HCT116 (cell line): ENCODE results near the gene DRD2. TPM values are rescaled to one million over a fixed set of nuclear protein-coding genes. Genes with fewer than 3 reads are reported as not detected.

Experiments used
- ATAC-seq: fragments of 200-7000 bp; cut with Tn5 transposase; 2 replicates; pipeline ENCODE4 v1.9.1; 2020; ENCODE audit warnings: mild to moderate bottlenecking, moderate library complexity
- BruUV-seq: library from RNA; stranded (reverse); fragments of 400-500 nt; replicated peaks from 2 replicates; lab custom pipeline; 2021; lab: Mats Ljungman, UMichigan
- CTCF ChIA-PET: fragments of 300-600 bp; sonication (Branson Sonifier 250); formaldehyde crosslinking; loops from one replicate; lab custom pipeline; 2021; ENCODE audit warnings: antibody characterized with exemption; lab: Charles Lee
- POLR2A ChIA-PET: fragments of 300-600, 350-600 bp; sonication (Branson Sonifier 250); formaldehyde crosslinking; loops from one replicate; lab custom pipeline; 2021; ENCODE audit warnings: antibody characterized with exemption; lab: Charles Lee
- RAD21 ChIA-PET, 2 experiments: fragments of 300-600 bp; sonication (Branson Sonifier 250); formaldehyde crosslinking; loops; one replicate each; lab custom pipeline; 2023; ENCODE audit warnings: low total read pairs in 2 of 2; ENCODE audit not compliant: uncharacterized antibody in 2 of 2, unreplicated experiment in 2 of 2, low non-redundant PET in 1 of 2; lab: Charles Lee
- DNase-seq: peaks from one replicate; pipeline ENCODE4 v3.0.0-alpha.2; 2010; ENCODE audit warnings: low read depth, low spot score
- H2AFZ ChIP-seq: fragments of 200-600 bp; shearing (Covaris generic), sonication (generic); 2 replicates; pipeline ENCODE4 v1.6.1; 2017; ENCODE audit warnings: low read depth, mixed run types, mixed read lengths, antibody characterized with exemption, low read length; ENCODE audit not compliant: poor library complexity, severe bottlenecking
- H3K27ac ChIP-seq: 2 replicates; pipeline ENCODE4 v1.5.1; 2012; ENCODE audit warnings: low read depth, low read length
- H3K27me3 ChIP-seq: fragments of 200-600 bp; sonication (generic); 2 replicates; pipeline ENCODE4 v1.6.1; 2016; ENCODE audit warnings: mixed run types, low read length, mixed read lengths; ENCODE audit not compliant: insufficient read depth
- H3K36me3 ChIP-seq, 2 experiments: fragments of 200-500 bp in 1 of 2; fragments of 200-600 bp in 1 of 2; sonication (Bioruptor generic) in 1 of 2; sonication (generic) in 1 of 2; 2 replicates each; pipeline versions ENCODE4 v1.5.1 to v1.6.1; 2014 to 2016; ENCODE audit warnings: low read length in 2 of 2, inconsistent platforms in 1 of 2, mixed read lengths in 1 of 2, mixed run types in 1 of 2; ENCODE audit not compliant: insufficient read depth in 2 of 2, control insufficient read depth in 1 of 2
- H3K4me1 ChIP-seq, 2 experiments: fragments of 200-600 bp in 1 of 2; sonication (generic) in 1 of 2; 2 replicates each; pipeline versions ENCODE4 v1.5.1 to v1.6.1; 2012 to 2017; ENCODE audit warnings: low read length in 2 of 2, inconsistent platforms in 1 of 2, mild to moderate bottlenecking in 1 of 2, mixed read lengths in 1 of 2, mixed run types in 1 of 2, moderate library complexity in 1 of 2; ENCODE audit not compliant: insufficient read depth in 2 of 2, control insufficient read depth in 1 of 2
- H3K4me2 ChIP-seq: fragments of 200-600 bp; sonication (generic); 2 replicates; pipeline ENCODE4 v1.6.1; 2017; ENCODE audit warnings: mixed run types, low read length, mixed read lengths
- H3K4me3 ChIP-seq, 2 experiments: fragments of 200-600 bp in 1 of 2; sonication (generic) in 1 of 2; replicated peaks in 1 of 2; 2 replicates each; pipeline ENCODE4 v1.5.1; 2011 to 2016; ENCODE audit warnings: low read length in 2 of 2, control low read depth in 1 of 2, low read depth in 1 of 2, mild to moderate bottlenecking in 1 of 2, mixed read lengths in 1 of 2, mixed run types in 1 of 2
- H3K79me2 ChIP-seq: fragments of 200-600 bp; sonication (generic); 2 replicates; pipeline ENCODE4 v1.6.1; 2017; ENCODE audit warnings: mild to moderate bottlenecking, mixed run types, low read length, moderate library complexity, mixed read lengths; ENCODE audit not compliant: insufficient read depth
- H3K9ac ChIP-seq: fragments of 200-600 bp; sonication (generic); 2 replicates; pipeline ENCODE4 v1.6.1; 2016; ENCODE audit warnings: low read length, mixed read lengths
- H3K9me2 ChIP-seq: fragments of 200-600 bp; sonication (generic), shearing (Covaris generic); 2 replicates; pipeline ENCODE4 v1.6.1; 2017; ENCODE audit warnings: mixed run types, mild to moderate bottlenecking, moderate library complexity; ENCODE audit not compliant: insufficient read depth
- H3K9me3 ChIP-seq, 2 experiments: fragments of 200-500 bp in 1 of 2; fragments of 200-600 bp in 1 of 2; sonication (Bioruptor generic) in 1 of 2; sonication (generic) in 1 of 2; 2 replicates each; pipeline ENCODE4 v1.6.1; 2014 to 2017; ENCODE audit warnings: low read length in 2 of 2, mixed read lengths in 2 of 2, inconsistent platforms in 1 of 2, low read depth in 1 of 2, mild to moderate bottlenecking in 1 of 2, mixed run types in 1 of 2, moderate library complexity in 1 of 2; ENCODE audit not compliant: control insufficient read depth in 1 of 2, insufficient read depth in 1 of 2
- H4K20me1 ChIP-seq: fragments of 200-600 bp; sonication (generic), shearing (Covaris generic); 2 replicates; pipeline ENCODE4 v1.6.1; 2017; ENCODE audit warnings: mixed run types, mild to moderate bottlenecking, moderate library complexity; ENCODE audit not compliant: insufficient read depth
- CEBPB ChIP-seq: IDR thresholded peaks from 2 replicates; pipeline ENCODE4 v1.6.1; 2012; ENCODE audit warnings: low read depth
- ELF1 ChIP-seq: IDR thresholded peaks from 2 replicates; pipeline ENCODE4 v1.6.1; 2012; ENCODE audit warnings: low read depth, borderline replicate concordance
- EZH2 ChIP-seq: fragments of 200-600 bp; sonication (generic); IDR thresholded peaks from 2 replicates; pipeline ENCODE4 v1.6.1; 2017; ENCODE audit warnings: antibody characterized with exemption, mixed run types
- POLR2A ChIP-seq: IDR thresholded peaks from 2 replicates; pipeline ENCODE4 v1.7.0; 2011; ENCODE audit warnings: borderline replicate concordance; ENCODE audit not compliant: insufficient read depth, insufficient read length; ENCODE audit errors: extremely low read depth
- POLR2AphosphoS5 ChIP-seq: IDR thresholded peaks from 2 replicates; pipeline ENCODE4 v1.6.1; 2011; ENCODE audit warnings: mild to moderate bottlenecking, low read depth, low read length, moderate library complexity
- REST ChIP-seq: IDR thresholded peaks from 2 replicates; pipeline ENCODE4 v1.6.1; 2012; ENCODE audit warnings: low read depth
- ZBTB33 ChIP-seq: IDR thresholded peaks from 2 replicates; pipeline ENCODE4 v1.6.1; 2011; ENCODE audit warnings: mild to moderate bottlenecking, low read length, moderate library complexity; ENCODE audit not compliant: insufficient replicate concordance; ENCODE audit errors: extremely low read depth
- intact Hi-C: fragments of 100-400 bp; cut with micrococcal nuclease; formaldehyde crosslinking; loops from 2 replicates; pipeline ENCODE4 v1.10.0; 2022
- total RNA-seq: library from RNA; stranded (reverse); gene quantifications from one replicate; pipeline ENCODE4 v1.2.1, GENCODE V29; 2021; ENCODE audit not compliant: unreplicated experiment

Gene DRD2
- total RNA-seq, 1 experiment from 2014 or later = not detected

- H4K20me1 ChIP-seq = no peaks in the 10 kb centered on the region
- no peak overlapping the region for H3K4me3 ChIP-seq
- H2AFZ ChIP-seq = no peak overlapping the region
- H3K27ac ChIP-seq = no peak overlapping the region
- no peaks in the 10 kb centered on the region for H3K9me3 ChIP-seq
- CTCF ChIA-PET = no interaction called here
- POLR2A ChIA-PET = no interaction called here
- 0 out of 4 replicates have a peak, but pooled peaks cover 0 to under 1% of the 10 kb centered on the region in 2 experiments for H3K4me1 ChIP-seq
- no peak for TF ChIP-seq EZH2
- no peak for TF ChIP-seq POLR2A
- TF ChIP-seq REST = no peak
- TF ChIP-seq CEBPB = no peak
- no peak for TF ChIP-seq POLR2AphosphoS5
- TF ChIP-seq ELF1 = no peak
- TF ChIP-seq ZBTB33 = no peak
- peaks cover 45% of the 10 kb centered on the region for H3K27me3 ChIP-seq
- DNase-seq = no peak
- no peak overlapping the region for H3K4me2 ChIP-seq
- RAD21 ChIA-PET = no interaction called here
- no peaks in the 10 kb centered on the region for H3K9me2 ChIP-seq
- intact Hi-C loops = no loop called here
- no peak overlapping the region for H3K9ac ChIP-seq
- no peak for ATAC-seq
- no peaks in the 10 kb centered on the region for H3K36me3 ChIP-seq
- no TSS peak for BruUV-seq
- no peaks in the 10 kb centered on the region for H3K79me2 ChIP-seq
Measured at GRCh38 chr11:113460469-113460868, 14.7 kb downstream of the DRD2 start.
